GM12878 (cell line): ENCODE results near the gene WIPF2. TPM values are rescaled to one million over a fixed set of nuclear protein-coding genes. Genes with fewer than 3 reads are reported as not detected.

ENCODE experiments used
- ATAC-seq: fragments of 200-7000 bp; cut with Tn5 transposase; 3 replicates; pipeline ENCODE4 v1.9.1; 2020; ENCODE audit warnings: mild to moderate bottlenecking, moderate library complexity
- BruUV-seq: library from RNA; stranded (reverse); fragments of 400-500 nt; replicated peaks from 2 replicates; lab custom pipeline; 2021; lab: Mats Ljungman, UMichigan
- CTCF ChIA-PET: fragments of 300-600 bp; sonication (Branson Sonifier 250); formaldehyde crosslinking; extraction: SDS; loops from one replicate; lab custom pipeline; 2021; ENCODE audit warnings: inconsistent platforms; lab: Yijun Ruan, JAX
- POLR2A ChIA-PET: fragments of 350-600 bp; formaldehyde crosslinking; extraction: SDS; loops from one replicate; lab custom pipeline; 2021; ENCODE audit warnings: inconsistent platforms; lab: Charles Lee
- RAD21 ChIA-PET: fragments of 300-600 bp; sonication (Branson Sonifier 250); formaldehyde crosslinking; loops from one replicate; lab custom pipeline; 2023; ENCODE audit warnings: antibody characterized with exemption; ENCODE audit not compliant: unreplicated experiment; lab: Charles Lee
- SMC1A ChIA-PET: fragments of 300-600 bp; sonication (Branson Sonifier 250); formaldehyde crosslinking; loops from one replicate; lab custom pipeline; 2023; ENCODE audit not compliant: unreplicated experiment, uncharacterized antibody; lab: Charles Lee
- DNase-seq: peaks from one replicate; pipeline ENCODE4 v3.0.0-alpha.2; 2011; ENCODE audit warnings: low read depth, low spot score
- FAIRE-seq: peaks from 3 replicates; lab custom pipeline; 2011; peaks lifted over from hg19 to GRCh38; lab: Jason Lieb, UNC
- H2AFZ ChIP-seq: 2 replicates; pipeline ENCODE4 v1.6.0; 2011; ENCODE audit warnings: low read depth, low read length, control low read depth; ENCODE audit not compliant: control insufficient read depth
- H3K27ac ChIP-seq: 2 replicates; pipeline ENCODE4 v1.5.1; 2011; ENCODE audit warnings: control low read depth; ENCODE audit not compliant: control insufficient read depth, insufficient read depth
- H3K27me3 ChIP-seq, 2 experiments: replicated peaks in 1 of 2; 2 replicates each; pipeline versions ENCODE4 v1.6.0 to v1.6.1; 2011; ENCODE audit warnings: low read length in 1 of 2; ENCODE audit not compliant: control insufficient read depth in 2 of 2, insufficient read depth in 2 of 2
- H3K36me3 ChIP-seq, 2 experiments: 2 replicates each; pipeline ENCODE4 v1.5.1; 2011; ENCODE audit warnings: low read length in 1 of 2; ENCODE audit not compliant: control insufficient read depth in 2 of 2, insufficient read depth in 2 of 2
- H3K4me1 ChIP-seq: 2 replicates; pipeline ENCODE4 v1.6.1; 2011; ENCODE audit warnings: mild to moderate bottlenecking, low read length, moderate library complexity, mixed read lengths; ENCODE audit not compliant: control insufficient read depth, insufficient read depth
- H3K4me2 ChIP-seq: 2 replicates; pipeline ENCODE4 v1.6.0; 2011; ENCODE audit warnings: control low read depth; ENCODE audit not compliant: control insufficient read depth, insufficient read depth
- H3K4me3 ChIP-seq: fragments of 200-600 bp; sonication (generic); 2 replicates; pipeline ENCODE4 v1.5.1; 2016
- H3K79me2 ChIP-seq: 2 replicates; pipeline ENCODE4 v1.6.0; 2011; ENCODE audit warnings: low read length; ENCODE audit not compliant: control insufficient read depth, insufficient read depth
- H3K9ac ChIP-seq: 2 replicates; pipeline ENCODE4 v1.8.0; 2011; ENCODE audit warnings: low read length, control low read depth, mixed read lengths; ENCODE audit not compliant: control insufficient read depth, insufficient read depth
- H3K9me3 ChIP-seq: replicated peaks from 3 replicates; pipeline ENCODE4 v1.5.1; 2011; ENCODE audit warnings: mild to moderate bottlenecking, low read length; ENCODE audit not compliant: control insufficient read depth, insufficient read depth
- H4K20me1 ChIP-seq: 2 replicates; pipeline ENCODE4 v1.6.0; 2011; ENCODE audit not compliant: control insufficient read depth, insufficient read depth
- CBFB ChIP-seq: IDR thresholded peaks from 2 replicates; pipeline ENCODE4 v1.6.1; 2016; ENCODE audit warnings: antibody characterized with exemption, low read depth
- CHD4 ChIP-seq: fragments of 200-600 bp; sonication (generic); IDR thresholded peaks from 2 replicates; pipeline ENCODE4 v1.6.1; 2016; ENCODE audit warnings: mild to moderate bottlenecking
- GABPA ChIP-seq: IDR thresholded peaks from 2 replicates; pipeline ENCODE4 v1.6.1; 2014; ENCODE audit warnings: antibody characterized with exemption, low read depth, mild to moderate bottlenecking, inconsistent platforms
- IKZF1 ChIP-seq: fragments of 450-650 bp; conservative IDR thresholded peaks from 2 replicates; pipeline ENCODE4 v1.6.1; 2017; ENCODE audit warnings: antibody characterized with exemption, mild to moderate bottlenecking
- IRF4 ChIP-seq: IDR thresholded peaks from 2 replicates; pipeline ENCODE4 v1.6.1; 2011; ENCODE audit warnings: low read depth, low read length
- JUNB ChIP-seq: IDR thresholded peaks from 2 replicates; pipeline ENCODE4 v1.6.1; 2016; ENCODE audit warnings: antibody characterized with exemption, mild to moderate bottlenecking
- MLLT1 ChIP-seq: fragments of 450-650 bp; IDR thresholded peaks from 2 replicates; pipeline ENCODE4 v1.6.1; 2016; ENCODE audit warnings: mild to moderate bottlenecking
- NBN ChIP-seq: fragments of 450-650 bp; IDR thresholded peaks from 2 replicates; pipeline ENCODE4 v1.6.1; 2016
- NR2F1 ChIP-seq: fragments of 450-650 bp; conservative IDR thresholded peaks from 2 replicates; pipeline ENCODE4 v1.6.1; 2017; ENCODE audit warnings: mild to moderate bottlenecking
- NRF1 ChIP-seq: conservative IDR thresholded peaks from 2 replicates; pipeline ENCODE4 v1.6.1; 2011; ENCODE audit warnings: mild to moderate bottlenecking, low read depth, low read length, improper control_type of control experiment
- PAX8 ChIP-seq: fragments of 450-650 bp; IDR thresholded peaks from 2 replicates; pipeline ENCODE4 v1.6.1; 2017; ENCODE audit warnings: mild to moderate bottlenecking, moderate library complexity
- RCOR1 ChIP-seq: conservative IDR thresholded peaks from 2 replicates; pipeline ENCODE4 v1.6.1; 2012; ENCODE audit warnings: low read depth, low read length, improper control_type of control experiment
- TARDBP ChIP-seq: IDR thresholded peaks from 2 replicates; pipeline ENCODE4 v1.6.1; 2016; ENCODE audit warnings: borderline replicate concordance
- WGBS: methylation state at CpG from one replicate; pipeline ENCODE4 v1.1.6; 2016; ENCODE audit warnings: low lambda C conversion rate; ENCODE audit not compliant: insufficient replicate concordance, insufficient coverage; ENCODE audit errors: missing lambda C conversion rate; 5-methylcytosine and 5-hydroxymethylcytosine counted together
- in situ Hi-C: fragments of 300-500 bp; cut with MboI; formaldehyde crosslinking; loops from 9 replicates; pipeline ENCODE4 v1.14.3; 2018; ENCODE audit warnings: mixed read lengths
- intact Hi-C: fragments of 100-400 bp; cut with micrococcal nuclease; formaldehyde crosslinking; loops from one replicate; pipeline ENCODE4 v1.14.2; 2022; ENCODE audit not compliant: unreplicated experiment
- polyA plus RNA-seq, 11 experiments: library from polyadenylated mRNA; depleted of rRNA in 4 of 11; unstranded in 6 of 11; stranded (reverse) in 5 of 11; fragments of >200 nt; fragmentation: Nextera tagmentation in 4 of 11; fragmentation: Illumina TruSeq in 1 of 11; extraction: Ambion mirVana in 4 of 11; extraction: Trizol in 1 of 11; gene quantifications; 1 replicate in 1 of 11; 2 replicates in 10 of 11; pipeline versions ENCODE4 v1.2.1 to v1.2.3, GENCODE V29; 2011 to 2016; ENCODE audit warnings: inconsistent platforms in 2 of 11, missing spikeins in 2 of 11, low read depth in 1 of 11
- total RNA-seq, 4 experiments: library from RNA; depleted of rRNA in 3 of 4; stranded (reverse); fragments of >200 nt in 3 of 4; fragmentation: Illumina TruSeq in 1 of 4; extraction: Trizol in 1 of 4; gene quantifications; 2 replicates each; pipeline versions ENCODE4 v1.2.1 to v1.2.3, GENCODE V29; 2013 to 2021
- TF ChIP-seq, protein P1 (sequence below): fragments of 150-350 bp; IDR thresholded peaks from 2 replicates; pipeline ENCODE4 v1.6.1; 2014; ENCODE audit warnings: mild to moderate bottlenecking, low read depth, low read length
- TF ChIP-seq, protein P2 (sequence below): IDR thresholded peaks from 2 replicates; pipeline ENCODE4 v1.6.1; 2012; ENCODE audit warnings: low read depth, low read length, improper control_type of control experiment

Gene WIPF2
- total and polyA plus RNA-seq, 10 of the 15 experiments (the other 5 are each of a cell fraction or from before 2014, with no cell fraction given): 4.2 to 20.8 (median 7.1) TPM

DNA sequence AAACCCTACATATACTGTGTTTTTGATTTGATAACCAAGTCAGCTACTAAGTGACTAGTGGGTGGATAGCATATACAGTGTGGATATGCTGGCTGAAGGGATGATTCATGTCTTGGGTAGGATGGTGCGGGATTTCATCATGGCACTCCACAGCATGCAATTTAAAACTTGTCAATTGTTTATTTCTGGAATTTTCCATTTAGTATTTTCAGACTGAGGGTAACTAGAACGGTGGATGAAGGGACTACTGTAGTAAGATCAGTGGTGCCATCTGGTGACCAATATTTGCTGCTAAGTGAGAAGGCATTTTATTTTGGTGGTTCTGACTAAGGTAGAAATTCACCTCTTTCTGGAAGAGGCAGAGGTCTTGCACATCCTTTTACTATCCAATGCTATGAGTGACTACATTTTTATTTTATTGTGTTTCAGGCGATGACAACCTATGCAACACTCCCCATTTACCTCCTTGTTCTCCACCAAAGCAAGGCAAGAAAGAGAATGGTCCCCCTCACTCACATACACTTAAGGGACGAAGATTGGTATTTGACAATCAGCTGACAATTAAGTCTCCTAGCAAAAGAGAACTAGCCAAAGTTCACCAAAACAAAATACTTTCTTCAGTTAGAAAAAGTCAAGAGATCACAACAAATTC lies 71.7 kb downstream of the WIPF2 start (continued):
- TF ChIP-seq, protein P1, sequence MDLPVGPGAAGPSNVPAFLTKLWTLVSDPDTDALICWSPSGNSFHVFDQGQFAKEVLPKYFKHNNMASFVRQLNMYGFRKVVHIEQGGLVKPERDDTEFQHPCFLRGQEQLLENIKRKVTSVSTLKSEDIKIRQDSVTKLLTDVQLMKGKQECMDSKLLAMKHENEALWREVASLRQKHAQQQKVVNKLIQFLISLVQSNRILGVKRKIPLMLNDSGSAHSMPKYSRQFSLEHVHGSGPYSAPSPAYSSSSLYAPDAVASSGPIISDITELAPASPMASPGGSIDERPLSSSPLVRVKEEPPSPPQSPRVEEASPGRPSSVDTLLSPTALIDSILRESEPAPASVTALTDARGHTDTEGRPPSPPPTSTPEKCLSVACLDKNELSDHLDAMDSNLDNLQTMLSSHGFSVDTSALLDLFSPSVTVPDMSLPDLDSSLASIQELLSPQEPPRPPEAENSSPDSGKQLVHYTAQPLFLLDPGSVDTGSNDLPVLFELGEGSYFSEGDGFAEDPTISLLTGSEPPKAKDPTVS: peak; percentile 69; the same call in 1 of the 2 replicates

DNA sequence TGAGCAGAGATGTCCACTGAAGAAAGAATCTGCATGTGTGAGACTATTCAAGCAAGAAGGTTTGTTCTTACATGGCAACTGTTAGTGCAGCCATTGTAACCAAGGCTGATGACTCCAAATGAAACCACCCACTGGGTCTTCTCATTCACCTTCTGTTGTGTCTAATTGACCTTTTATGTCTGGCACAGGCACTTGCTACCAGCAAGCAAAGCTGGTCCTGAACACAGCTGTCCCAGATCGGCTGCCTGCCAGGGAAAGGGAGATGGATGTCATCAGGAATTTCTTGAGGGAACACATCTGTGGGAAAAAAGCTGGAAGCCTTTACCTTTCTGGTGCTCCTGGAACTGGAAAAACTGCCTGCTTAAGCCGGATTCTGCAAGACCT lies 72.2 kb downstream of the WIPF2 start:
- H4K20me1 ChIP-seq: no peaks in the 10 kb centered on the region
- intact Hi-C loops: loop anchor here (2.0 to 5.0 kb wide), 3 partner anchors 74 to 278 kb away; partner anchors contain the start of gene WIPF2
- H3K36me3 ChIP-seq: peaks cover 9 to 10% of the 10 kb centered on the region in 2 experiments
- H3K9me3 ChIP-seq: no peaks in the 10 kb centered on the region
- CTCF ChIA-PET: interaction anchor here (0.6 to 13.0 kb wide), 22 partner anchors 10 to 278 kb away, joined by 3 to 186 read pairs (median 4); partner anchors contain the start of genes CSF3, NR1D1 and WIPF2
- H3K27me3 ChIP-seq: no peaks in the 10 kb centered on the region
- FAIRE-seq: no peak
- POLR2A ChIA-PET: no interaction called here
- in situ Hi-C loops: loop anchor here (25.0 kb wide), 1 partner anchor 279 kb away; the partner anchor contains the start of gene CSF3
- no peak overlapping the region for H3K27ac ChIP-seq
- peak overlapping the region; percentile 45 for H3K4me2 ChIP-seq
- BruUV-seq: no TSS peak
- no peak overlapping the region for H3K9ac ChIP-seq
- H3K4me3 ChIP-seq: no peak overlapping the region
- H2AFZ ChIP-seq: no peak overlapping the region
- SMC1A ChIA-PET: interaction anchor here (0.7 to 7.8 kb wide), 12 partner anchors 8 to 276 kb away, joined by 3 to 74 read pairs (median 7); partner anchors contain the start of genes CSF3, RARA and WIPF2
- H3K79me2 ChIP-seq: peaks cover 35% of the 10 kb centered on the region
- RAD21 ChIA-PET: interaction anchor here (0.6 to 4.2 kb wide), 7 partner anchors 16 to 179 kb away, joined by 3 to 44 read pairs (median 7); no protein-coding TSS in a partner anchor
- WGBS: 50% methylated on average over 2 of the region's 2 CpGs
- peaks cover 9% of the 10 kb centered on the region for H3K4me1 ChIP-seq
- DNase-seq: no peak
- peak; percentile 12 for ATAC-seq
- TF ChIP-seq JUNB (peak; percentile 64), NBN (no peak), RCOR1 (no peak), NR2F1 (peak; percentile 36; the same call in 1 of the 2 replicates), IRF4 (0 out of 2 replicates have a peak, but pooled peaks have one; percentile 24), MLLT1 (no peak), CHD4 (no peak), NRF1 (no peak), CBFB (no peak), IKZF1 (no peak), GABPA (no peak), TARDBP (no peak), PAX8 (no peak)
- TF ChIP-seq, protein P1: no peak
- TF ChIP-seq, protein P2, sequence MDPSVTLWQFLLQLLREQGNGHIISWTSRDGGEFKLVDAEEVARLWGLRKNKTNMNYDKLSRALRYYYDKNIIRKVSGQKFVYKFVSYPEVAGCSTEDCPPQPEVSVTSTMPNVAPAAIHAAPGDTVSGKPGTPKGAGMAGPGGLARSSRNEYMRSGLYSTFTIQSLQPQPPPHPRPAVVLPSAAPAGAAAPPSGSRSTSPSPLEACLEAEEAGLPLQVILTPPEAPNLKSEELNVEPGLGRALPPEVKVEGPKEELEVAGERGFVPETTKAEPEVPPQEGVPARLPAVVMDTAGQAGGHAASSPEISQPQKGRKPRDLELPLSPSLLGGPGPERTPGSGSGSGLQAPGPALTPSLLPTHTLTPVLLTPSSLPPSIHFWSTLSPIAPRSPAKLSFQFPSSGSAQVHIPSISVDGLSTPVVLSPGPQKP: no peak
